ENCODE data around the gene XCR1.
"Not testable (repeated sequence)": the region's sequence is repeated elsewhere in the genome, so short reads cannot be mapped to it uniquely, and the experiment has no call there.

XCR1 gene

DNA sequence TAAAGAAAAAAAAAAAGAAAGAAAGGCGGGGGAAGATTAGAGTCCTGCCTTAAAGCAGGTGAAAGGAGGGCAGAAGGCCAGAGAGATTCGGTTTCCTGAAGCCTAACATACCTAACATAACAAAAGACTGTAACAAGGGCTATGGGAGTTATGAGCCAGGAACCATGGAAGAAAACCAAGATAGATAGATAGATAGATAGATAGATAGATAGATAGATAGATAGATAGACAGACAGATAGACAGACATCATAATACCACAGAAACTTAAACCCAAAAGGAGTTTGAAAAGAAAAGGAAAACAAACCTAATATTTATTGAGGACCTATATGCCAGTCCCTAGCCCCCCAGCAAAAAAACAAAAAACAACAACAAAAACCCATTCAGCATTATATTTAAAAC, 29.3 kb downstream of the XCR1 start:
- no peak for DNase-seq

- not testable (repeated sequence) for DNase-seq
These were observed 29.8 kb downstream of the XCR1 start for GRCh38 chr3:45997499-45997898.

GRCh38 chr3:45995236-45996192, 31.8 kb downstream of the XCR1 start, which contains the start of gene FYCO1:
Gene FYCO1, minus strand, starts transcription at chr3:45995824. Its CDS starts 10,914 bp downstream, at chr3:45984910.
- DNase-seq, result peak; percentile 83

DNA sequence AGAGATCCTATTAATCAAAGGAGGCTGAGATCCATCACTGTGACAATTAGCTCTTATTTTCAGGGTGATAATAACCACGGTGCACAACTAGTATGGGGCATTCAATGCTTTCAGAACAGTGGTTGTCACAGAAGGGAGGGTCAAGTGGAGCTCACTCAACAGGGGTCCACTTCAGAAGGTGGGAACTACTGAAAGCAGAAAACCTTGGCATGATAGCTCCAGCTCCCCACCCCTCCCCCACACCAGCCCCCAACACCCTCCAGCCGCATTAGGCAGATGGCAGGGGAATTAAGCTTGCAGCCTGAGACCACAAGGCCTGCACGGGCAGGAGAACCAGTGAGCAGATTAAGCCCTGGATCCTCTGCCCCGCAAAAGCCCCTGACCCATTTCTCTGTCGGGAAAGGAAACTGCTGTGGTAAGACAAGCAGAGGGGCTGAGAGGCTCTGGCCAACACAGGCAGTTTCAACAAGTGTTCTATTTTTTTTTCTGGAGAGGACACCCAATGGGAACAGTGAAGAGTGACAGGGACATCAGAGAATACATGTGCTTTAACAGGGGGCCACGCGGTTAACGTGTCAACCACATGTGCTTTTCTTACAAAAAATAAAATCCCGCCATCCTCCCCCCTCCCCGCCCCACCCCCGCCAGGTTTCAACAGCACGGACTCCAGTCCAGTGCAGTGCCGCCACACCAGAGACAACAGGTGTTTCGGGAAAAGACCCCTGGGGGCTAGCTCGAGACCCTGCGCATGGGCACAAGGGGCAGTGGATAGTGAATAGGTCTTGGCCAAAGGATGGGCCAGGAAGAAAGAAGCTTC, 32.7 kb downstream of the XCR1 start:
- DNase-seq, result no peak

DNA sequence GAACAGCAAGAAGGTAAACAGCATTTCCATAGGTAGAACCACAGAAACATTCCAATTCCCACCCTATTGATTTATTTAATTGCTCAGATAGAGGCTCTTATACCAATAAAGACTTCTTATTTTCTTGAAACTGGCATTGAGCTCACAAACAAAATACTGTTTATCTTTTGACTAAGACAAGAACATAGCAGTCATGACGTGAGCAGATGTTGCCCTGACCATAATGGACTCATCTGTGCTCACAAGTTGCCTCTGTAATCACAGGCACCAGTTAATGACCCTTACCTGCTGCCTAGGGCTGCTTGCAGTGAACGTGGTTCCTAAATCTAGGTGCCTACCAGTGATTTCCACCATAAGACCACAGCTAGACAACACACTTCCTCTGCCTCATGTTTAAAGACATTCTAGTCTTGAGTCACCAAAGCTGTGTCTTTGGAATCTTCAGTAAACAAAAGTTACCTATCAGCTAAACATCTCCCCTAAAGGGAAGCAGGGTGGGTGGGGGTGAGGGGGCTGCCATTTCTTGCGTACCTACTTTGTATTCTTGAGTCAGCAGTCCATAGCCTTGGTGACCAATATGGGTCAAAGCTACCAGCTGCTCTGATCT, 33.8 kb downstream of the XCR1 start:
- DNase-seq, result no peak

- peak; percentile 95 for DNase-seq
These were observed 34.5 kb downstream of the XCR1 start for GRCh38 chr3:45992821-45993221.

GRCh38 chr3:45992133-45992729, 35.1 kb downstream of the XCR1 start:
- no peak for DNase-seq

DNA sequence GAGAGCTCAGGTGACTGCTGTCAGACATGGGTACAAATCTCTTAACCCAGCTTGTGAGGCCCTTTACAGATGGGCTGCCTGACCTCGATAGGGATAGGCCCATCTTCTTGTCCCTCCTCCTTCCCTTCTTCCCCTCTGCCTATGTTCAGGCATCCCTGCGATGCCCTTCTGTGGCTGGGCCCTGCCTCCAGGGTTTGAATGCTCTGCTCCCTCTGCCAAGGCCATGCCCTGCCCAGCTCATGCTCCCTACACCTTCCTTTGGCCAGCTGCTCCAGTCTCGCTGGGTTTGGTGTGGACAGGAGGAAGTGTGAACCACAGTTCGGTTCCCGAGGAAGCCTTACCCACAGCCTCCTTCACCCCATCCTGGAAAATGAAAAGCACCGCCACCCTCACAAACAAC, 35.9 kb downstream of the XCR1 start:
- no peak for DNase-seq

DNA sequence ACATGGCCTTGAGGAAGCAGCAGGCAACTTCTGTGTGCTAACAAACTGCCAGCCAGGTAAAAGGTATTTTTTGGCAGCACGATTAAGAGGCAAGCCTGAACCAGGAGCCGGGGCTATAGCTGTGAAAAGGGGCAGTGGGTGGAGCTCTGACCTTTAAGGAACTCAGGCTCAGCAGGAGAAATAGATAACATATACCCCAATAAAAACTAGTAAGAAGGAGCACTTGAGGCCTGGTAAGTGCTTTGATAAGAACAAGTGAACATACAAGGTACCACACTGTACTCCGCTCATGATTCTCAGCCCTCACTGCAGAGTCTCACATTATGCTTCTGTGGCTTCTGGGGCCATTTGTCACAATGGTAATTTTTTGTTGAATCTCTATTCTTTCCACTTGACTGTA, 37.1 kb downstream of the XCR1 start:
- no peak for DNase-seq

DNA sequence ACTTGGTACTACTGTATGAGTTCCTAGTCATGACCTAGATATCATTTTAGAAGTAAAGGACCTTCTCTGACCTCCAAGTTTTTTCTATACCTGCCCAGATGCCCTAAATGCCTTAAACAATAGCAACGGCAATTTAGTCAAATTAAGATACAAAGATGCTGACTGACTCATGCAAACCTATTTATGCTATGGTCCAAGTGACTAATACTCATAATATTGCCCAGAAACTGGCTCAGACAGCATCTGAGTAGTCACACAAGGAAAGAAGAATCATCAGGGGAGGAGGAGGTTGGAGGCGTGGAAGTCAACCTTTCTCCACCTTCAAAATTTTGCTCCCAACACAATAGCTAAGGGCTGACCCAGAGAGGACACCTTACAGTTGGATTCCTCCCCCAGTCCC, 38.5 kb downstream of the XCR1 start:
- DNase-seq, result peak; percentile 85

GRCh38 chr3:45988362-45988761, 38.9 kb downstream of the XCR1 start:
- DNase-seq, result no peak

GRCh38 chr3:45987368-45988291, 39.7 kb downstream of the XCR1 start:
- DNase-seq, result peak; percentile 25

DNA sequence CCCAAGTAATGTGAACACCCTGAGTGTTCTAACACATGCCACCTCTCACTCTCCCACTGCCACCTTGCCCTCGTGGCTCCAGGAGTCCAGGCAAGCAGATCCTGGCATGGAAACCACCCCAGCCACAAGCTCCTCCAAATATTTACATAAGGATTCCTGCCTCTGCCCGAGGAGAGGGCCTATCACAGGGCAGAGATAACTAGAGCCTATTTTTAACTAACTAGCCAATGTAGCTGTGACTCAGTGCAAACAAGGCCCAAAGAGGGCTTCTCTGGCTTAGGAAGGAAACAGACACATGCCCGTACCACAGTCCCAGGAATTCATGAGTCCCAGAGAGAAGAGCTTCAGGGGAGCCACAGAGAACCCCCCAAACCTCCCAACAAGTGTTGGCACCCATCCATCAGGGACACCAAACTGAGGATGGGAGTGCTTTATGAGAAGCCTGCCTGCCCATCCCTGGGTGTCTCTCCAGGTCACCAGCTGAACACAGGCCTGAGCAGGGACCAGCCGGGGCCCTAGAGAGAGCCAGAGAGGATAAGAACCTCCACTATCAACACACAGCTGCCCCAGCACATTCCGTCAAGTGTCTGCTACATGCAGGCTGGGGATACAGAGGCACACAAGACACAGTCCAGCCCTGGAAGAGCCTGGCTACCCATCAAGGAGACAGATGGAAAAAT, 40.8 kb downstream of the XCR1 start:
- DNase-seq, result peak; percentile 65

- no peak for DNase-seq
These were observed 41.6 kb downstream of the XCR1 start for GRCh38 chr3:45985532-45986302.

- DNase-seq, result peak; percentile 66
These were observed 42.7 kb downstream of the XCR1 start for GRCh38 chr3:45984331-45985312.

- no peak for DNase-seq
These were observed 43.5 kb downstream of the XCR1 start for GRCh38 chr3:45983770-45984169.

DNA sequence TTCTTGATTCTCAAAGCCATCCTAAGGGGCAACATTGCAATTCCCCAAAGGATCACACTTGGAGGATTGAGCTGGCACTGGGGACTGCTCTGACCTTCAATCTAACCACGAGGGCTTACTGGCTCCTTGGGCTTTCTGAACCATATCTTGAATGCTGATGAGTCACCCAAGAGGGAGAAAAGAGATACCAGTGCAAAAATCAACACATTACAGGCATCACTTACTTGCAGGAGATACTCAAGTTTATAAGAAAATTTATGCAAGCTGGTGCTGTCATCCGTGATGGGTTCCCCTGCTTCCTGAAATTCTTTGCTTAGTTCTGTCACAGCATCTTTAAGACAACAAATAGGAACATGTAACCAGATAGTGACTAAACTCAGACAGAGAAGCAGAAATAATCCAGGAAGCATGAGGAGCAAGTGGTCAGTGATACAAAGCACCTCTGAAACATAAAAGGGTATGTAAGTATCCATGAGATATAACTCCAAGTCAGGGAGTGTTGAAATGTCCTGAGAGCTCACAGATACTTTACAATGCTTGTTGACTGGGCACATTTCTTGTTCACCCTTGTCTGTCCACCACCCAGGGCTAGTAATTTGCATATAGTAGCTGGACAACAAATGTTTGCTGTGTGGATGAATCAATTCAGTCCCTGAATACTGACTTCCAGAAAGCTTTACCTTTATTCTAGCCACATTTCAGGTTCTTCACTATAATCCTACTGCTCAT, 45.8 kb downstream of the XCR1 start:
- DNase-seq, result peak; percentile 46

GRCh38 chr3:45980819-45981218, 46.5 kb downstream of the XCR1 start:
- DNase-seq, result peak; percentile 63

All from fibroblast of skin of right quadriceps (primary cell).